WTC11 (cell line): ENCODE measurements around the gene PRSS38.

Experiments used
- ATF1 ChIP-seq: sonication (generic); formaldehyde crosslinking; IDR thresholded peaks from 2 replicates; pipeline ENCODE4 v1.8.1; 2023; ENCODE audit warnings: mild to moderate bottlenecking, moderate library complexity, missing genetic modification reagents
- IRF2 ChIP-seq: sonication (generic); formaldehyde crosslinking; IDR thresholded peaks from 2 replicates; pipeline ENCODE4 v1.8.0; 2022; ENCODE audit warnings: low read depth, missing genetic modification reagents, borderline replicate concordance
- JUN ChIP-seq: sonication (generic); formaldehyde crosslinking; IDR thresholded peaks from 2 replicates; pipeline ENCODE4 v1.8.0; 2023; ENCODE audit warnings: mild to moderate bottlenecking, missing genetic modification reagents
- NFYB ChIP-seq: sonication (generic); formaldehyde crosslinking; conservative IDR thresholded peaks from 2 replicates; pipeline ENCODE4 v1.8.0; 2022; ENCODE audit warnings: low read depth, missing genetic modification reagents
- NR2C2 ChIP-seq: sonication (generic); formaldehyde crosslinking; IDR thresholded peaks from 2 replicates; pipeline ENCODE4 v1.8.0; 2022; ENCODE audit warnings: mild to moderate bottlenecking, missing genetic modification reagents
- RELA ChIP-seq: sonication (generic); formaldehyde crosslinking; IDR thresholded peaks from 2 replicates; pipeline ENCODE4 v1.8.1; 2022; ENCODE audit warnings: missing genetic modification reagents, mild to moderate bottlenecking, borderline replicate concordance
- SMAD3 ChIP-seq: sonication (generic); formaldehyde crosslinking; IDR thresholded peaks from 2 replicates; pipeline ENCODE4 v1.8.0; 2022; ENCODE audit warnings: missing genetic modification reagents, mild to moderate bottlenecking, borderline replicate concordance
- ZNF416 ChIP-seq: fragments of 250-450 bp; sonication (Bioruptor Pico); IDR thresholded peaks from 2 replicates; pipeline ENCODE4 v1.9.0; 2021; ENCODE audit warnings: mild to moderate bottlenecking, inconsistent platforms
- TF ChIP-seq, protein P1 (sequence below): fragments of 200-600 bp; IDR thresholded peaks from 2 replicates; pipeline ENCODE4 v1.8.0; 2022; ENCODE audit warnings: antibody characterized with exemption
- TF ChIP-seq, protein P2 (sequence below): fragments of 250-450 bp; sonication (Bioruptor Pico); IDR thresholded peaks from 2 replicates; pipeline ENCODE4 v1.9.0; 2021; ENCODE audit warnings: mild to moderate bottlenecking
- TF ChIP-seq, protein P3 (sequence below): sonication (generic); formaldehyde crosslinking; conservative IDR thresholded peaks from 2 replicates; pipeline ENCODE4 v1.8.1; 2022; ENCODE audit warnings: mild to moderate bottlenecking, missing genetic modification reagents
- TF ChIP-seq, protein P4 (sequence below): sonication (generic); formaldehyde crosslinking; IDR thresholded peaks from 2 replicates; pipeline ENCODE4 v1.8.1; 2023; ENCODE audit warnings: mild to moderate bottlenecking, missing genetic modification reagents, moderate library complexity

DNA sequence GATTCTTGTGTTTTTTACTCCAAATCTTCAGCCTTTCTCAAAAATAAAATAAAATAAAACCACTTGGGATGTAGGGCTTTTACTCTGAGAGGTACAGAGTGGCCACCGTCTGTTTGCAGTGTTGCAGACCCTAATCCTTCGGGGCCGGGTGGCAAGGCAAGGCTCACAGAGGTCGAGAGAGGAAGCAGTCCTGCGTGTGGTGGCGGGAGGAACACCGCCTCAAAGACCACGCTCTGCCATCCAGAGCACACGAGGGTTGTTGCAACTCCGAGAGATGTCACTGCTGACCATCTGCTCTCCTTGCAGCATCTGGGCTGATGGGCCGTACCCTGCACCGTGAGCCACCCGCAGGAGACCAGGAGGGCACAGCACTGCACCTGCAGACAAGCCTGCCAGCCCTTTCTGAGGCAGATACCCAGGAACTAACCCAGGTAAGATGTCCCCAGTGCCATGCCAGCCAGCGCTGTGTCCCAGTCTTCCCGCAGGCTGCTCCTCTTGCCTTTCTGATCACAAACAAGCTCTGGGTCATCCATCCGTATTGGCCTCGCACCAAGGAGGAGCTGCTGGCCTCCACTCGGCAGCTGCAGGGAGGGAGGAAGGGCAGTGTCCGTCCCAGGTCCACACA, 48.7 kb upstream of the PRSS38 start:
- no peak for TF ChIP-seq ZNF416 (CRISPR knock-in tag)
- TF ChIP-seq, protein P1, sequence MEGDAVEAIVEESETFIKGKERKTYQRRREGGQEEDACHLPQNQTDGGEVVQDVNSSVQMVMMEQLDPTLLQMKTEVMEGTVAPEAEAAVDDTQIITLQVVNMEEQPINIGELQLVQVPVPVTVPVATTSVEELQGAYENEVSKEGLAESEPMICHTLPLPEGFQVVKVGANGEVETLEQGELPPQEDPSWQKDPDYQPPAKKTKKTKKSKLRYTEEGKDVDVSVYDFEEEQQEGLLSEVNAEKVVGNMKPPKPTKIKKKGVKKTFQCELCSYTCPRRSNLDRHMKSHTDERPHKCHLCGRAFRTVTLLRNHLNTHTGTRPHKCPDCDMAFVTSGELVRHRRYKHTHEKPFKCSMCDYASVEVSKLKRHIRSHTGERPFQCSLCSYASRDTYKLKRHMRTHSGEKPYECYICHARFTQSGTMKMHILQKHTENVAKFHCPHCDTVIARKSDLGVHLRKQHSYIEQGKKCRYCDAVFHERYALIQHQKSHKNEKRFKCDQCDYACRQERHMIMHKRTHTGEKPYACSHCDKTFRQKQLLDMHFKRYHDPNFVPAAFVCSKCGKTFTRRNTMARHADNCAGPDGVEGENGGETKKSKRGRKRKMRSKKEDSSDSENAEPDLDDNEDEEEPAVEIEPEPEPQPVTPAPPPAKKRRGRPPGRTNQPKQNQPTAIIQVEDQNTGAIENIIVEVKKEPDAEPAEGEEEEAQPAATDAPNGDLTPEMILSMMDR = no peak
- no peak for TF ChIP-seq NFYB (CRISPR knock-in tag)
- no peak for TF ChIP-seq RELA (CRISPR knock-in tag)
- no peak for TF ChIP-seq JUN
- TF ChIP-seq, protein P2, sequence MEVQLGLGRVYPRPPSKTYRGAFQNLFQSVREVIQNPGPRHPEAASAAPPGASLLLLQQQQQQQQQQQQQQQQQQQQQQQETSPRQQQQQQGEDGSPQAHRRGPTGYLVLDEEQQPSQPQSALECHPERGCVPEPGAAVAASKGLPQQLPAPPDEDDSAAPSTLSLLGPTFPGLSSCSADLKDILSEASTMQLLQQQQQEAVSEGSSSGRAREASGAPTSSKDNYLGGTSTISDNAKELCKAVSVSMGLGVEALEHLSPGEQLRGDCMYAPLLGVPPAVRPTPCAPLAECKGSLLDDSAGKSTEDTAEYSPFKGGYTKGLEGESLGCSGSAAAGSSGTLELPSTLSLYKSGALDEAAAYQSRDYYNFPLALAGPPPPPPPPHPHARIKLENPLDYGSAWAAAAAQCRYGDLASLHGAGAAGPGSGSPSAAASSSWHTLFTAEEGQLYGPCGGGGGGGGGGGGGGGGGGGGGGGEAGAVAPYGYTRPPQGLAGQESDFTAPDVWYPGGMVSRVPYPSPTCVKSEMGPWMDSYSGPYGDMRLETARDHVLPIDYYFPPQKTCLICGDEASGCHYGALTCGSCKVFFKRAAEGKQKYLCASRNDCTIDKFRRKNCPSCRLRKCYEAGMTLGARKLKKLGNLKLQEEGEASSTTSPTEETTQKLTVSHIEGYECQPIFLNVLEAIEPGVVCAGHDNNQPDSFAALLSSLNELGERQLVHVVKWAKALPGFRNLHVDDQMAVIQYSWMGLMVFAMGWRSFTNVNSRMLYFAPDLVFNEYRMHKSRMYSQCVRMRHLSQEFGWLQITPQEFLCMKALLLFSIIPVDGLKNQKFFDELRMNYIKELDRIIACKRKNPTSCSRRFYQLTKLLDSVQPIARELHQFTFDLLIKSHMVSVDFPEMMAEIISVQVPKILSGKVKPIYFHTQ (CRISPR knock-in tag) = no peak
- TF ChIP-seq, protein P3, sequence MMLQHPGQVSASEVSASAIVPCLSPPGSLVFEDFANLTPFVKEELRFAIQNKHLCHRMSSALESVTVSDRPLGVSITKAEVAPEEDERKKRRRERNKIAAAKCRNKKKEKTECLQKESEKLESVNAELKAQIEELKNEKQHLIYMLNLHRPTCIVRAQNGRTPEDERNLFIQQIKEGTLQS (CRISPR knock-in tag) = no peak
- TF ChIP-seq ATF1 = no peak
- TF ChIP-seq NR2C2 (CRISPR knock-in tag) = no peak
- TF ChIP-seq, protein P4, sequence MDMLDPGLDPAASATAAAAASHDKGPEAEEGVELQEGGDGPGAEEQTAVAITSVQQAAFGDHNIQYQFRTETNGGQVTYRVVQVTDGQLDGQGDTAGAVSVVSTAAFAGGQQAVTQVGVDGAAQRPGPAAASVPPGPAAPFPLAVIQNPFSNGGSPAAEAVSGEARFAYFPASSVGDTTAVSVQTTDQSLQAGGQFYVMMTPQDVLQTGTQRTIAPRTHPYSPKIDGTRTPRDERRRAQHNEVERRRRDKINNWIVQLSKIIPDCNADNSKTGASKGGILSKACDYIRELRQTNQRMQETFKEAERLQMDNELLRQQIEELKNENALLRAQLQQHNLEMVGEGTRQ = no peak
- TF ChIP-seq SMAD3 = no peak
- no peak for TF ChIP-seq IRF2
